B cell (primary cell): ENCODE measurements around the gene RFTN2. TPM values are rescaled to one million over a fixed set of nuclear protein-coding genes. Genes with fewer than 3 reads are reported as not detected.

ENCODE experiments used
- ATAC-seq: fragments of 200-7000 bp; cut with Tn5 transposase; one replicate; pipeline ENCODE4 v1.10.0; 2021; ENCODE audit warnings: low read depth, mild to moderate bottlenecking, moderate number of reproducible peaks, moderate library complexity
- CTCF ChIA-PET: fragments of 350-600 bp; sonication (Branson Sonifier 250); formaldehyde crosslinking; loops from one replicate; lab custom pipeline; 2021; ENCODE audit warnings: antibody characterized with exemption, inconsistent platforms; lab: Charles Lee
- POLR2A ChIA-PET: fragments of 350-600 bp; sonication (Branson Sonifier 250); formaldehyde crosslinking; loops from one replicate; lab custom pipeline; 2021; ENCODE audit warnings: antibody characterized with exemption; lab: Charles Lee
- DNase-seq: peaks from one replicate; pipeline ENCODE4 v3.0.0; 2013
- H2AFZ ChIP-seq: 2 replicates; pipeline ENCODE4 v1.6.1; 2012; ENCODE audit warnings: mild to moderate bottlenecking, low read depth, low read length; ENCODE audit not compliant: insufficient read depth, poor library complexity, severe bottlenecking
- H3K27ac ChIP-seq, 2 donors: 1 replicate in 1 of 2; 2 replicates in 1 of 2; pipeline ENCODE4 v1.5.1; 2012 to 2013; ENCODE audit warnings: low read length in 2 of 2, mild to moderate bottlenecking in 2 of 2, moderate library complexity in 1 of 2
- H3K27me3 ChIP-seq, 4 experiments: fragments of 200-600 bp in 1 of 4; sonication (generic) in 1 of 4; replicated peaks in 1 of 4; 1 replicate in 2 of 4; 2 replicates in 2 of 4; pipeline versions ENCODE4 v1.6.1 to v1.7.0; 2013 to 2016; ENCODE audit warnings: low read length in 3 of 4, mild to moderate bottlenecking in 2 of 4, mixed read lengths in 1 of 4, moderate library complexity in 1 of 4; ENCODE audit not compliant: insufficient read depth in 4 of 4, control insufficient read depth in 3 of 4; ENCODE audit errors: control extremely low read depth in 1 of 4
- H3K36me3 ChIP-seq, 2 experiments: replicated peaks in 1 of 2; 1 replicate in 1 of 2; 2 replicates in 1 of 2; pipeline versions ENCODE4 v1.6.1 to v1.7.1; 2013; ENCODE audit warnings: low read length in 1 of 2; ENCODE audit not compliant: insufficient read depth in 2 of 2, control insufficient read depth in 1 of 2; ENCODE audit errors: control extremely low read depth in 1 of 2, extremely low read depth in 1 of 2
- H3K4me1 ChIP-seq, 2 donors: fragments of 200-600 bp in 1 of 2; sonication (generic) in 1 of 2; 1 replicate in 1 of 2; 2 replicates in 1 of 2; pipeline versions ENCODE4 v1.5.1 to v1.6.1; 2013 to 2017; ENCODE audit warnings: low read length in 2 of 2; ENCODE audit not compliant: control insufficient read depth in 2 of 2, insufficient read depth in 2 of 2
- H3K4me2 ChIP-seq: replicated peaks from 2 replicates; pipeline ENCODE3; 2012; ENCODE audit warnings: mild to moderate bottlenecking, low read depth, low read length; ENCODE audit not compliant: poor library complexity, severe bottlenecking
- H3K4me3 ChIP-seq, 5 experiments: fragments of 200-600 bp in 1 of 5; sonication (generic) in 1 of 5; 1 replicate in 3 of 5; 2 replicates in 2 of 5; pipeline versions ENCODE4 v1.5.1 to v1.7.0; 2011 to 2016; ENCODE audit warnings: low read length in 4 of 5, mild to moderate bottlenecking in 4 of 5, low read depth in 2 of 5, control low read depth in 1 of 5, moderate library complexity in 1 of 5; ENCODE audit not compliant: insufficient read depth in 1 of 5; ENCODE audit errors: control extremely low read depth in 1 of 5, extremely low read depth in 1 of 5
- H3K79me2 ChIP-seq: fragments of 200-600 bp; sonication (generic); one replicate; pipeline ENCODE4 v1.6.0; 2016; ENCODE audit warnings: low read length; ENCODE audit not compliant: control insufficient read depth, insufficient read depth
- H3K9ac ChIP-seq: fragments of 200-600 bp; sonication (generic); 2 replicates; pipeline ENCODE4 v1.6.1; 2017; ENCODE audit warnings: mild to moderate bottlenecking, low read length, moderate library complexity
- H3K9me3 ChIP-seq, 3 donors: one replicate each; pipeline versions ENCODE4 v1.6.1 to v1.7.1; 2013; ENCODE audit warnings: low read length in 2 of 3; ENCODE audit not compliant: control insufficient read depth in 2 of 3, insufficient read depth in 1 of 3; ENCODE audit errors: control extremely low read depth in 1 of 3
- H4K20me1 ChIP-seq: 2 replicates; pipeline ENCODE4 v1.6.0; 2012; ENCODE audit warnings: mild to moderate bottlenecking, low read length; ENCODE audit not compliant: insufficient read depth, control insufficient read depth, poor library complexity, severe bottlenecking
- H3K27ac Mint-ChIP-seq: one replicate; pipeline ENCODE4 v1.8.0; 2021; ENCODE audit warnings: mixed read lengths
- H3K27me3 Mint-ChIP-seq: one replicate; pipeline ENCODE4 v1.8.0; 2021; ENCODE audit warnings: mixed read lengths
- H3K4me1 Mint-ChIP-seq: one replicate; pipeline ENCODE4 v1.8.0; 2021; ENCODE audit warnings: mixed read lengths
- H3K4me3 Mint-ChIP-seq: one replicate; pipeline ENCODE4 v1.8.0; 2021; ENCODE audit warnings: mixed read lengths
- H3K9me3 Mint-ChIP-seq: one replicate; pipeline ENCODE4 v1.8.0; 2022; ENCODE audit warnings: mixed read lengths; ENCODE audit not compliant: insufficient read depth
- CTCF ChIP-seq: fragments of 200-600 bp; IDR thresholded peaks from one replicate; pipeline ENCODE4 v1.8.0; 2022; ENCODE audit warnings: antibody characterized with exemption, mild to moderate bottlenecking
- EZH2 ChIP-seq: IDR thresholded peaks from 2 replicates; pipeline ENCODE4 v1.6.1; 2012; ENCODE audit warnings: borderline replicate concordance, low read depth, mild to moderate bottlenecking, moderate library complexity, low read length; ENCODE audit not compliant: insufficient read depth, poor library complexity, severe bottlenecking
- WGBS: methylation state at CpG from one replicate; pipeline ENCODE4 v1.1.5; 2013; ENCODE audit warnings: missing lambda C conversion rate; ENCODE audit not compliant: insufficient coverage; 5-methylcytosine and 5-hydroxymethylcytosine counted together
- intact Hi-C: fragments of 100-400 bp; cut with micrococcal nuclease; formaldehyde crosslinking; loops from one replicate; pipeline ENCODE4 v1.10.0; 2022
- polyA plus RNA-seq: library from polyadenylated mRNA; depleted of rRNA; stranded (reverse); fragments of >200 nt; gene quantifications from 2 replicates; pipeline ENCODE4 v1.2.3, GENCODE V29; 2012
- total RNA-seq, 2 donors: library from RNA; stranded (reverse); fragments of 120-200 nt in 1 of 2; gene quantifications; 1 replicate in 1 of 2; 2 replicates in 1 of 2; pipeline versions ENCODE4 v1.2.3 to v1.2.4, GENCODE V29; 2013 to 2022

Gene RFTN2
- total and polyA plus RNA-seq, 2 donors (not counting 1 experiment from before 2014, with no cell fraction given): not detected

GRCh38 chr2:197677483-197677882 lies 2.1 kb upstream of the RFTN2 start:
- ATAC-seq (no peak), DNase-seq (no peak)
- Mint-ChIP-seq H3K4me1 (no peaks in the 10 kb centered on the region), H3K27ac (no peak overlapping the region), H3K4me3 (no peak overlapping the region), H3K27me3 (peaks cover 16% of the 10 kb centered on the region), H3K9me3 (no peaks in the 10 kb centered on the region)
- no peak for TF ChIP-seq CTCF
- no peak for TF ChIP-seq EZH2
- no peaks in the 10 kb centered on the region for H4K20me1 ChIP-seq
- WGBS: 80% methylated on average over 1 of the region's 2 CpGs
- ChIA-PET CTCF (no interaction called here), POLR2A (no interaction called here)
- no peak overlapping the region for H2AFZ ChIP-seq
- no peaks in the 10 kb centered on the region for H3K79me2 ChIP-seq
- H3K4me1 ChIP-seq: no peaks in the 10 kb centered on the region
- H3K4me2 ChIP-seq: no peak overlapping the region
- no peaks in the 10 kb centered on the region for H3K36me3 ChIP-seq
- H3K9me3 ChIP-seq: no peaks in the 10 kb centered on the region
- no peak overlapping the region for H3K4me3 ChIP-seq
- H3K9ac ChIP-seq: no peak overlapping the region
- H3K27ac ChIP-seq: no peak overlapping the region
- H3K27me3 ChIP-seq: peaks cover 0 to 6% (median 3%) of the 10 kb centered on the region in 4 experiments
- intact Hi-C loops: no loop called here

- Histone ChIP-seq H3K9ac (no peak overlapping the region), H3K4me2 (no peak overlapping the region), H3K9me3 (no peaks in the 10 kb centered on the region), H3K27me3 (peaks cover 0 to 6% (median 3%) of the 10 kb centered on the region in 4 experiments), H3K36me3 (no peaks in the 10 kb centered on the region), H3K27ac (no peak overlapping the region), H4K20me1 (no peaks in the 10 kb centered on the region), H3K4me1 (no peaks in the 10 kb centered on the region), H3K4me3 (no peak overlapping the region), H2AFZ (no peak overlapping the region), H3K79me2 (no peaks in the 10 kb centered on the region)
- Mint-ChIP-seq H3K9me3 (no peaks in the 10 kb centered on the region), H3K4me3 (no peak overlapping the region), H3K4me1 (no peaks in the 10 kb centered on the region), H3K27ac (no peak overlapping the region), H3K27me3 (peaks cover 17% of the 10 kb centered on the region)
- DNase-seq (no peak), ATAC-seq (no peak)
- 100% methylated on average over 1 of the region's 3 CpGs for WGBS
- TF ChIP-seq CTCF (no peak), EZH2 (no peak)
- ChIA-PET POLR2A (no interaction called here), CTCF (no interaction called here)
- intact Hi-C loops: no loop called here
Measured at GRCh38 chr2:197677056-197677455, 1.7 kb upstream of the RFTN2 start.
